Stimulated activated CD4-positive, alpha-beta T cell treated with anti-CD3 and anti-CD28 coated beads, Interleukin-15, amount 100 ng/mL, for 1 hour (primary cell): ENCODE results near the gene UPF2.

Experiments
- DNase-seq, 2 donors: peaks; one replicate each; pipeline ENCODE4 v3.0.0-alpha.2; 2020; ENCODE audit warnings: low read depth in 1 of 2, low spot score in 1 of 2

Gene UPF2

DNA sequence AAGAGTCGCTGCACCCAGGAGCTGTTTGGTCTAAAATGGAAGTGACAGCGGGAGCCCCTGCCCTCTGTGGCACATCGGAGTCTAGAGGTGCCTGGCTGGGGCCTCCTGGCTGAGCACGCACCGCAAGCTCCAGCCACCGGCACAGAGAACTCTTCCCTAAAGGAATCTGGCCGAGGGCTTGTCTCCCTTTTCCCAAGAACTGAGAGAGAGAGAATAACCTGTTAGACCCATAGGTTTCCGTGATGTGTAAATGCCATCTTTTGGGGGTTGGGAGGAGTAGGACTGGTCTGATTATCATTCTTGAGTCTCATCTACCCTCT lies 172.2 kb downstream of the UPF2 start:
- DNase-seq, result no peak
